Activated CD4-positive, alpha-beta T cell treated with anti-CD3 and anti-CD28 coated beads for 48 hours (primary cell): Measurements from ENCODE around the gene ZDHHC8.

ENCODE experiments used
- DNase-seq: peaks from one replicate; pipeline ENCODE4 v3.0.0-alpha.2; 2020

ZDHHC8 gene

DNA sequence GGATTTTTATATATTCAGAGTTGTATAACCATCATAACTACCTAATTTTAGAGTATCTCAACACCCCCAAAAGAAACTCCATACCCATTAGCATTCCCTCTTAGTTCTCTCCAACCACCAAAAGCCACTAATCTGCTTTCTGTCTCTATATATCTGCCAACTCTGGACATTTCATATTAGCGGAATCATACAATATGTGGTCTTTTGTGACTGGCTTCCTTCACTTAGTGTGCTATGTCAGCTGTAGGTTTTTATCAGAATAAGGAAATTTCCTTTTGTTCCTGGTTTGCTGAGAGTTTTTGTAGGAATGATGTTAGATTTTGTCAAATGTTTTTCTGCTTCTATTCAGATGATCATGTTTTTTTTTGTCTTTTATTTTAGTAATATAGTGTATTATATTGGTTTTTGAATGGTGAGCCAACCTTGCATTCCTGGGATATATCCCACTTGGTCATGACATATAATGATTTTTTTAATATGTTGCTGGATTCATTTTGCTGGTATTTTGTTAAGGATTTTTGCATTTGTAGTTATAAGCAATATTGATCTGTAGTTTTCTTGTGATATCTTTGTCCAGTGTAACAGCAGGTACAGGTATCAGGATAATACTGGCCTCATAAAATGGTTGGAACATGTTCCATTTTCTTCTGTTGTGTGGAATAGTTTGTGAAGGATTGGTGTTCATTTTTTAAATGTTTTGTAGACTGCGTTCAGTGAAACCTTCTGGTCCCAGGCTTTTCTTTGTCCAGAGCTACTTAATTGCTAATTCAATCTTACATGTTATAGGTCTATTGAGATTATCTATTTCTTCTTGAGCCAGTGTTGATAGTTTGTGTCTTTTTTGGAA lies 34.8 kb upstream of the ZDHHC8 start:
- DNase-seq, result no peak

DNA sequence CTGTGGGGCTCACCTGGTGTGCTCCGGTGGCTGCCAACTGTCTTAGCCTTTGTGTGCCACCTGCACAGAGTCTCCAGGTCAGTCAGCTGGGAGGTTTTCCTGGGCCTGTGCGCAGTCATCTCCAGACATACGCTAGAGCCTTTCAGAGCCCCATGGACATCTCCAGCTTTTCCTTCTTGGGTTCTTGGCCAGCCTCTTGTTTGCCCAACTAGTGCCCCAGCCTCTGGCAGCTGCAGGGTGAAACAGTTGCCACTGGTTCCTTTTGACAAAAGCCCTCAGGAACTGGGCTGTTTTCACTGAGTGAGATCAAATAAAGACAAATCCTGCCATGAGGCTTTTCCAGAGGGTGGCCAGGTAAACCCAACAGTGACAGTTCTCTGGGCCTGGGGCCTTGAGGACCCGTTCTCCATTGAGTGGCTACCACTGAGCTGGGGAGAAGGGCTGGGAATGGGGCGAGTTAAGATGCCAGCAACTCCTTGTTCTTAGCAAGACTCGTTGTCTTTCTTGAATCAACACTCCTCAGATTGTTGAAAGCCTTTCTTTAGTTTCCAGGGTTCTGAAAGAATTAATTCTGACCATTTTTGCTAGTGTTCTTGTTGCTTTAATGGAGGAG lies 32.4 kb upstream of the ZDHHC8 start:
- DNase-seq, result no peak

DNA sequence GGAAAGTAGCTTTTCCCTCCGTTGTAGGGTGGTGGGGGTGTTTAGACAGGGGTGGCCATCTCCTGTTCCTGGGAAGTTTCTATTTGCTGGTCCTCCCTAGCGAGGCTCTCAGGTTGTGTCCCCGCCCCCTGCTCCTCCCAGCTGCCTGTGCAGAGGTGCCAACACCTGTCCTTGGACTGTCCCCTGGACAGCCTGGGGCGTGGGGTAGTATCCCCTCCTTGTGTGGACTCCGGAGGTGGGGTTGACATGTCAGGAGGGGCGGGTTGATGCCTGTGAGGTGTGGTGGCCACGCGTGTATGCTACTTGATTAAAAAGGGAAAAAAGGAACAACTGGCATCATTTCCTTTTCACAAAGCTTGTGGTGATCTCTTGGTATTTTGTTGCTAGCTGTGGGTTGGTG lies 30.0 kb upstream of the ZDHHC8 start:
- DNase-seq, result no peak

DNA sequence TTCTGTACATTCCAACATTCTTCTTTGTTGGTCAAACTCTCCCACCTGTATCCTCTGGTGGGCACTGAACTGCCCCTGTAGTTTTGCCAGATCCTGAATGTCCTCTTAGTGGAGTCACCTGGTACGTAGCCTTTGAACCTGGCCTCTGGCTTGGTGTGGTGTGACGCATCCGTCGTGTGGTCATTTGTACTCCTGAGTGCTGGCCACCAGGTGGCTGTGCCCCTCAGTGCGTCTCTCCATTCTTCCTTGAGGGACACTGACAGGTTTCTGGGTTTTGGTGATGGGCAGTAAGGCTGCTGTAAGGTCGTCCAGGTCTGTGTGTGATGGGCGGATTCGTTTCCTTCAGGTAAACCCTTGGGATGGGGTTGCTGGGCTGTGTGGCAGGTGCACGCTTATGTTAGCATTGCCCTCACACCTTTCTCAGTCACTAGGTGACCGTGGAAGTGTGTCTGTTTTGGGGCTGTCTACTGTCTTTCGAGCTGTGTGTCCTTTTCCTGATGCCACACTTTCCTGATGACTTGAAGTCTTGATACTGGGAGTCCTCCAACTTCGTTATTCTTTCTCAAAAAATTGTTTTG lies 29.3 kb upstream of the ZDHHC8 start:
- DNase-seq, result no peak

DNA sequence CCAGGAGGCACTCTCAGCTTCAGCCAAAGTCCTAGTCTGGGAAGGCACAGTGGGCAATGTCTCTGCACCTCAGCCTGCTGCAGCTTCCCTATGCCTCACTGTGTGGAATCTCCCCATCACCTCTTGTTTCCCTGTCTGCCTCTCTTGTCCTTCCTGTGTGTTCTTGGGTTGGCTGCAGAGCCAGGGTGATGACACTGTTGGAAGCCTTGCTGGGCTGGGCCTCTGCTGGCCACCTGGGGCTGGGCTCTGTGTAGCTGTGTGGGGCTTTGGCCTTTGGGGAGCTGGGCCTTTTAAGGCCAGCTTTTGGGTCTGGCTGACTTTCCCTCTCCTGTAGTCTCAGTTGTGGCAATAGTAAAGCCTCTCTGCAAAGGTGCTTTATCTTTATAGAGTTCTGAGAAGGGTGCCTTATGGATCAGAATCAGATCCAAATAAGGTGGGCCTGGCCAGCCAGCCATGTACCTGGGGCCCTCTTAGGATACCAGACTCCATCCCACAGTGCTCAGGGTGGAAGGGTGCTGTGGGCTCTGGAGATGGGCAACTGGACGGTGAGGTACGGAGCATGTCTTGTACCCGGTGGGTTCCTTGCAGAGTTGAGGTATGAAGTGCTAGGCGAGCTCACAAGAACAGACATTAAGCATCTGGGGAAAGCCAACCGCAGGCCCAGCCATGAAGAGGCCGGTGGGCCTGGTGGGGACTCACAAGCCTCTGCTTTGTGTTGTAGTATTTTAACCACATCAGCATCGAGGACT lies 26.0 kb upstream of the ZDHHC8 start:
- no peak for DNase-seq

DNA sequence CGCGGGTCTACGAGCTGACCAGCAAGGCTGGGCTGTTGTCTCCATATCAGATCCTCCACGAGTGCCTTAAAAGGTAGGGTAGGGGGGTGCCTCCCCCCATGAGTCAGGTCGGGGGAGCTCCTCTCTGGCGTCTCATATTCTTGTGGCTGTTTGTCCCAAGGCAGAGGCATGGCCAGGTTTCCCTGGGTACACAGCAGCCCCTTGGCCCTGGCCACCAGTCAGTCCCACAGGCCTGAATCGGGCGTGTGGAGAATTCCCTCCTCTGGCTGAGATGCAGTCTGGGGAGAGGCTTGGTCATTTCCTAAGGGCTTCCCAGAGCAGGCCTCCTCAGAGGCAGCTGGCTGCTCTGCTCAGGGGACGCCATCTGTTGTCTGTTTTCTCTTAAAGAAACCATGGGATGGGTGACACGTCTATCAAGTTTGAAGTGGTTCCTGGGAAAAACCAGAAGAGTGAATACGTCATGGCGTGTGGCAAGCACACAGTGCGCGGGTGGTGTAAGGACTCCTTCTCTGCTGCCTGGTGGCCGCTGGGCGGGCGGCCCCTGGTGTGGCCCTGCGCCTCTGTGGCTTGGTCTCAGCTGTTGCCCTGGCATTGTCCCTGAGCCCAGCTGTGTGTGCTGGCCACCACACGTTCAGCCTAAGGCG lies 25.3 kb upstream of the ZDHHC8 start:
- no peak for DNase-seq

DNA sequence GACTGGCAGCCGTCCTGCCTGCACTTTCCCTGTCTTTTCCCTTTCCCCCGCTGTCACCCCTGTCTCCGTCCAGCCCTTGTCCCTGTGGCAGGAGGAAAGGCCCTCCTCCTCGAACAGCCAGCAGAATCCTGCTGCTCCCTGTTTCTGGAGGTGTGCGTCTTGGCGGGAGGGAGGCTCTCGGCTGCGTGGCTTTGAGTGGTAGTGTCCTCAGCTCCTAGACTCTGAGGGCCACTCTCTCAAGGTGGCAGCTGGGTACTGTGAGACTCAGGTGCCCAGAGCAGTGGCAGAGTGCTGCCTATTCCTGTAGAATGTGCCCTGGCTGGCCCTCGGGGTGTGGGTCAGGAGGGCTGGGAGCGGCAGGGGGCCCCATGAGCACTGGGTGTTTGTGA lies 24.8 kb upstream of the ZDHHC8 start:
- no peak for DNase-seq

DNA sequence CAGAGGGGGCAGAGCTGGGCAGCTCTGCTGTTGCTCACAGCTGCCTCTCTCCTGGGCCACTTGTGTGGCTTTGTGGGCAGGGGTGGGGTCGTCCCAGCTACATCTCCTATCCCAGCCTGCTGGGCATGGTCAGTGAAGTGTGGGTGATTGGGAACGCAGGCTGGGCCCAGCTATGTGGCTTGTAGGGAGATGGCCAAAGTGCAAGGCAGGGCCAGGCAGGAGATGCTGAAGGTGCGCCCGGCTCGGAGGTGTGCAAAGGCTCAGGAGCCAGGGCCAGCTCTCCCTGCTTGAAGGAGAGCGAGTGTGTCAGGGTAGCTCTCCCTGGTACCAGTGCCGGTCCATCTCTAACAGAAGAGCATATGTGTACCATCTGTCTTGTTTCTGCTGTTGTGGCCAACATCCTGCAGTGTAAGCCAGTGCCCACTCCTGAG lies 24.1 kb upstream of the ZDHHC8 start:
- no peak for DNase-seq

DNA sequence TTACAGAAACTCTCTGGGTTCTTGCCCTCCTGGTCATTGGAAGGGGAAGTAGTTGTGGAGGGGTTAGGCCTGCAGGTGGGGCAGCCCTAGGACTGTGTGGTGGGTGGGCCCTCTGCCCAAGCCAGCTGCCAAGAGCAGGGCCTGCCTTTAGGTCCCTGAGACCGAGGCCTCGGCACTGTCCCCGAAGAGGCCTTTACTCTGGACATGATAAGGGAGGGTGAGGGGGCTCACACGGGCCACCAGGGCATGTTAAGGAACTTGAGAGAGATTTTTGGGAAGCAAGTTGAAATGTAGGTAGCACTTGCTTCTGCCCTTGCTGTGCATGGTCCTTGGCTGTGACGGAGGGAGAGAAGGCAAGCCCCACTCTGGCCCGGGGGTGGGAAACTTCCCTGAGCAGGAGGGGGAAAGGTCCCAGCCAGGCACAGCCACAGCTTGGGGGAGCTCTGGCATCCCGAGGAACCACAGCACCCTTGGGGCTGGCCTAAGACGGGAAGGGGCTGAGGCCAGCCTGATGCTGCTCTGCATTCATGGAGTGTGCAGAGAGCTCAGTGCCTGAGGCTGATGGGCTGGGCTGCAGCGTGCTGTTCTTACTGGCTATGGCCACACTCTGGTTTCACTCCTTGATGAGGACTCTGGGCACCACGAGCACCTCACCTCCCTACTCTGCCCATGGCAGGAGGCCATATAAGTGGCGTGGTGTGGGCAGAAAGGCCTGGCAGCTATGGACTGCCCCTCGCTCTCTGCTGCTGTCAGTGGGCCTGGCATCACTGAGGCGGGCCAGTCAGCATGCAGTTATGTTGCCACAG lies 23.4 kb upstream of the ZDHHC8 start:
- no peak for DNase-seq

DNA sequence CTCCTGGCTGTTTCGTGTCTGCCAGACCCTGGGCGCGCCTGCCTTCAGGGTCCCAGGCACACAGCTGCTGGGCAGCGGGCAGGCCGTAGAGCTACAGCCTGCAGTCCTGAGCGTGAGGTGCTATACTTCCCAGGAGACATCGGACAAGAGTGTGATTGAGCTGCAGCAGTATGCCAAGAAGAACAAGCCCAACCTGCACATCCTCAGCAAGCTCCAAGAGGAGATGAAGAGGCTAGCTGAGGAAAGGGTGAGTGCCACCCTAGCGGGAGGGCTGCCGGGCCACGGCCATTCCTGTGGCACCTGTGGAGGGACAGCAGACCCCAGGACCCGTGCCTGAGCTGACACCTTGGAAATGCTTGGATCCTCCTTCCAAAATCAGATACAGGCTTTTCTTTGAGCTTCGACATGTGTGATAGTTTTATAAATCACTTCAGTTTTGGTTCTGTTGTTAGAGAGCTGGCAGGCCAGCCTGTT lies 22.8 kb upstream of the ZDHHC8 start:
- no peak for DNase-seq

DNA sequence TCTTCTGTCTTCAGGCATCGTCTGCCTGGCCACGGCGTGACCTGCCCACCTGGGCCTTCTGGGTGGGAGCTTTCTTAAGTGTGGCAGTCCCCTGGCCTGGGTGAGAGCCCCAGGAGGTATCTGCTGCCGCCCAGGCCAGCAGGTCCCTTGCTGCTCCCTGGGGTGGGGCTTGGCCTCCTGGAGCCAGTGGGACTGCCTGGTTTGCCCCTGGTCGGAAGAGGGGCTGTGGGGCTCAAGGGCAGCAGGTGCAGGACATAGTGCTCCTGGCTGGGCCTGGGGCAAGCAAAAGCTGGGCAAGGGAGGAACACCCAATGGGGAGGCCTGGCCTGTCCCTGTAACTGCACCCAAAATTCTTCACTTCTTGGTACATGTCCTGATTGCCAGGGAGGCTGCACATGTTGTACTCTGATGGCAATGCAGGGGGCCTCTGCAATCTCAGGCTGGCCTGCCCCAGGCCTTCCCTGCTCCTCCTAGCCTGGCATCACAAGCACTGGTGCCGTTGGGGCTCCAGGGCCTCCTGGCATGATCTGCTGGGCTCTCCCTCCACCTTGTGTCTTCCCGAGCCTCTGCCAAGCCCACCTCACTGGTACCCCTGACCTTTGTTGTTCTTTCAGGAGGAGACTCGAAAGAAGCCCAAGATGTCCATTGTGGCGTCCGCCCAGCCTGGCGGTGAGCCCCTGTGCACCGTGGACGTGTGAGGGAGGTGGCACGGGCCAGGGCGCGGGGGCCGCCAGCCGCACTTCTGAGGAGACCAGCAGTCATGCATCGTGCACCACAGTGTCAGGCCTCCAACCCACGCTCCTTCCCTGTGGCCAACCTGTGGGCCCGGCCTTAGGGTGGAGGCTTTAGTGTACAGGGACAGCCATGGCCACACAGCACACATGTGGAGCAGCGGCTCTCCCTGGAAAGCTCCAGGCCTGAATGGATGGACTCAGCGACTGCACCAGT lies 21.9 kb upstream of the ZDHHC8 start:
- DNase-seq, result peak; percentile 9

DNA sequence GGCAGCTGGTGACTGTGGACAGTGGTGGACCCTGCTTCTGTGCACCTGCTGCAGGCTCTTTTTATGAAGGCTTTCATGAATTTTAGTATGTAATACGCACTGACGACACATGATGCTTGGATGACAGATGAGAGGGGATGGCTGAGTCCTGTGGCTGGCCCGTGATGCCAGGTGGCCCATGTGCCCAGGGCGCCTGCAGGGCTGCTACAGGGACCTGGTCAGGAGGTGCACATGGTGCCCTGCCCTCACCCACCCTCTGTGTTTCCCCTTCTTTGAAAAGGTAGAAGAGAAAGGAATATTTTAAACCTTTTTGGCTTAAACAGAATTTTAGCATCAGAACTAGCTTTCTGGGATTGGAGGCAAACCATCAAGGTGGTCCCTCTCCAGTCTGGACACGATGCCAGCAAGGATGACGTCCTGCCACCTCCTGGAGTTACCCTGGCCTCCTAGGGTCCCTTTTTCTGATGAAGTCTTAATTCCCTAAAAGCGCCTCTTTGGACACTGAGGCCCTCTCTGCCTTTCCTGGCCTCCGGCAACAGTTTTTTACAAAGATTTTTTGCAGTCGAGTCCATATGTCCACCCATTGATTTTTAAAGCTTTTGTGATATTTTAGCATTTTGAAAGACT lies 21.1 kb upstream of the ZDHHC8 start:
- DNase-seq, result no peak

DNA sequence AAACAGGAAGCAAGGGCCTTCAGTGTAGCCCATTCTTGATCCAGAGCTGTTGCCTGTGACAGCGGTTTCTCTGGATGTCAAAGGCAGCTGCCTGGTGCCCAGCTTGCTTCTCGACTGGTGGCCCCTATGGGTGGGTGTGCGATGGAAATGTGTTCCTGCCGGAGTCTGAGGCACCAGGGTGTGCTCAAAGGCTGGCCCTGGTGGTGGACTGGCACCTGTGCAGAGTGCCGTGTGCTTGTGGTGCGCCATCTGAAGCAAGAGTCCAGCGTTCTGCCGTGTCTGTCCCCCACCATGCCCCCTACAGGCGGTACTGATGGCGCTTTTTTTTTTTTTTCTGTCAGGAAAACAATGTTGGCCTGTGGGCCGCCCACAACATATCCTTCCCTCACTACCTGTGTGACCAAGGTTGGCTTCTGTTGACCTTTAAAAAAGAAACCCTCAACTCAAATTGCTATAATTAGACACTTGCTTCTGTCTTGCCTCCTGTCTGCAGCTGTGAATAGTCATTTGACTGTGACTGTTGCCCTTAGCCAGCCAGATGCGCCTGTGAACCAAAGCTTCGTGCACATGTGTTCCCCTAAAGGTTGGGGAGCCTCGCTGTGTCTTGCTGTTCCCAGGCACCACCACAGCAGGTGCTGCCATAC lies 20.4 kb upstream of the ZDHHC8 start:
- DNase-seq, result peak; percentile 60

DNA sequence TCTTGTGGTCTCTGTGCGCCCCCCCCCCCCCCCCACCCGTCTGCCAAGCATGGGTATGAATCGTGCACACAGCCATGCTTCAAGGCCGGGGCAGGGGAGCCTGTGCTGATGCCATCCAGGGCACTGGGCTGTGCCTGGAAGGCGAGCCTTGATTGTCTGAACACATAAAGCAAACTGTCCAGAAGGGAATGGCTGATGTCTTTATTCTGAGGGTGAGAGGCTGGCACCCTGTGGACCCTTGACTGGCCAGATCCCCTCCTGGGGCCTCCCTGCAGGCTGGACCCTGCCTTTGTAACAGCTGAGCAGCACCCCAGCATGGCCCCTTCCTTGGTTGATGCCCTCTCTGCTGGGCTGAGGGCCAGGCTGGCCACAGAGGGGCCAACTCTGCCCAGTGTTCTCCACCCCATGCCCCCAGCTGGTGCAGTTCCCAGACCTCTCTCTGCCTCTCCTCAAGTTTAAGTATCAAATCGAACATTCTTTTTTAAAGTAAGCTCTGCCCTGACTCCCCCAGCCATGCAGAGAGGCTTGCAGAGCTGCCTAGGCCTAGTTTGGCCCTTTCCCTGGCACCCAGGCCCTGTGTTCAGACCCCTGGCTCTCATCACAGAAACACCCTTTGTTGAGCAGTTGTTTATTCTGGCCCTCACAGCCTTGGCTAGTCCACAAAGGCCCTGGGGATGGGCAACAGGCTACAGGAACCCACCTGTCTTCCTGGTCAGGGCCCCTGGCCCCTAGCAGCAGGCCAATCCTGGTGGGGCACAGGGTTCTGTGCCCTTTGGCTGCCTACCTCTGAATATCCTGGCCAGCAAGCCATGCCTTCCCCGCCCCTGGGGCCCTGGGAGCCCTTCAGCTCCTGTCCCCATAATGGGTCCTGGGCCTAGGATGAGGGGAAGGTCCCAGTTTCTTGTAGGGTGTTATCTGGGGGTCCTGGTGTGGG lies 19.6 kb upstream of the ZDHHC8 start:
- no peak for DNase-seq

DNA sequence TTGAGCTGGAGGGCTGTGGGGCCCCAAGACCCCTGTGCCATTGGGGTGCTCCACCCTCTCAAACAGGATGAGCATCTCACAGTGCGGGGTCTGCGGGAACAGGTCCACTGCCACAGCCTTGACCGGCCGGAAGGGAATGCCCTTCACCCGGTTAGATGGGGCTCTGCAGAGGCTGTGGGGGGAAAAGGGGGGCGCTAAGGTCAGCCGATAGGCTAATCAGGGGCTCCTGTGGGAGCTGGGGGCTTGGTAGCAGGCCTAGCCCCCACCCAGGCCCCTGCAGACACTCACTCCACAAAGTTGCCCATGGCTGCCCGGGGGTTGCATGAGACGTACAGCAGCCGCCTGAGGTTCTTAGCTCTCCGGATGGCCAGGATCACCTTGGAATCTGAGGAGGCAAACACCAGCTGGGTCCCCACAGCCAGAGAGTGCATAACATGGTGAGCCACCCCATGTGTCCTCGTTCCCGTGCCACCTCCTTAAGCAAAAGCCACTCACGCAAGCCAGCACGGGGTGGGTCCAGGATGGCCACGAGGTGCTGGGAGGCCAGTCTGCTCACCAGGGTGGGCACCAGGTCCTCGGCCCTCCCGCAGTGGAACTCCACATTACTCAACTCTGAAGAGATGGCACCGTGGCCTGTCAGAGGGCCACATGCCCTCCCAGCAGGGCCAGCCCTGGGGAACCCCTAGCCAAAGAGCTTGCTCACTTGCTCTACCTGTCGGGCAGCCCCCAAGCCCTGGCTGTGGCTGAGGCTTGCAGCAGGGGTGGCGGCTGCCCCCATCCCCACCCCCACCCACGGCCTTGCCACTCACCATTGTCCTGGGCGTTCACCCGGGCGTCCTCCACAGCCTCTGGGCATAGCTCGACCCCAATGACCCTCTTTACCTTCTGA lies 18.7 kb upstream of the ZDHHC8 start:
- DNase-seq, result no peak

DNA sequence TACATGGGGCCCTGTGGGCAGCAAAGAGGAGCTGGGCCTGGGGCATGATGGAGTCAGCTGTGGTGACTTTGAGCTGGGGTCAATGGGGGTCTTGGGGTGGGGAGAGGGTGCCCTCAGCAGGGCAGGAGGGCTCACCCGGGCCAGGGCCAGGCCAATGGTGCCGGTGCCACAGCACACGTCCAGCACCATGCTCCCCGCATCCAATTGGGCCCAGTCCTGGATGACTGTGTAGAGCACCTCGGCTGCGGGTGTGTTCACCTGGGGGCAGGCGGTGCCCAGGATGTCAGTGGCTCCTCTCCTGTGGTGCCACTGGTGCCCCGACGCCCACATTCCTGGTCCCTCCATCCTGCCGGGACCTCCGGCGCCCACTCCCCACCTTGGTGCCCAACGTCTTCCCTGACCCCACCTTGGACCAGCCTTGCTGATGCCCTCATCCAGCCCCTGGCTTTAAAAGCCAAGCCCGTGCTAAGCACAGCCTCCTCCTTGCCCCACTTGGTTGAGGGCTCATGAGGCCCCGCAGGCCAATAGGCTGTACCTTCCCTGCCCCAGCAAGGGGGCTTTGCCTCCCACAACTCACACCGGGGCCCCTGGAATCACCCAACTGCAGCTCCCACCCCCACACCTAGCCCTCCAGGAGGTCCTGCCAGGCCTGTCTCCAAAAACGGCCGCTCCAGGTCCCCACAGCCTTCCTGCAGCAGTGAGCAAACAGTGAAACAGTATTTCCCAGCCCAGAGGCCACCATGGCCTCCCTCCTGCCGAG lies 17.9 kb upstream of the ZDHHC8 start:
- DNase-seq, result no peak
